ENCODE data around the gene EIF3I.

- TF ChIP-seq POLR2AphosphoS5 (IDR thresholded peaks at IDR 0.05) (no peak), CTCF (IDR thresholded peaks at IDR 0.05) (no peak), POLR2A (IDR thresholded peaks at IDR 0.05) (no peak)
Measured at GRCh38 chr1:32266921-32267591, 44.8 kb downstream of the EIF3I start.
